Retinal pigment epithelial cell (primary cell): ENCODE results near the gene NR6A1.

Experiments
- DNase-seq: peaks from one replicate; pipeline ENCODE4 v3.0.0-alpha.2; 2010; ENCODE audit warnings: low read depth
- H3K4me3 ChIP-seq: 2 replicates; pipeline ENCODE4 v1.5.1; 2011; ENCODE audit warnings: mild to moderate bottlenecking, low read length, control low read depth, moderate library complexity
- CTCF ChIP-seq: conservative IDR thresholded peaks from 2 replicates; pipeline ENCODE4 v1.5.1; 2011; ENCODE audit warnings: low read depth, low read length, control low read depth, inconsistent platforms

Gene NR6A1

DNA sequence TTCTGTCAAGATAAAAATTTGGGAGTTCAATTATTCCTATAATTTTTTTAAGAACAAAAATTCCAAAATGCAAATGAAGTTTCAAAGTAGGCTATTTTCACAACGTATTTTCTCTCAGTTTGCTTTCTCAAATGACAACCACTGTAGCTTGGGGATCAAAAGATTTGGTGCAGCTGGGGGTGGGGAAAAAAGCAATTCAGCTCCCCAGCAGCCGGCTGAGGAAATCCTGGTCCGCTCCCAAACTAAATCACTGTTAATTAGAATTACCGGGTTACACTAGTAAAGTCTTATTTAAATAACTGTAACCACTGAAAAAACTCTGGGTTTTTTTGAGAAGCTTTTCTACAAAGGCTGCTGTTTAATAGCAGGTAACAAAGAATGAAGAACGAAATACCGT lies 5.7 kb downstream of the NR6A1 start:
- no peak for TF ChIP-seq CTCF
- no peak for DNase-seq
- H3K4me3 ChIP-seq, result no peak overlapping the region

GRCh38 chr9:124764774-124765438 lies 6.2 kb downstream of the NR6A1 start:
- H3K4me3 ChIP-seq, result no peak overlapping the region
- no peak for DNase-seq
- peak; percentile 39 for TF ChIP-seq CTCF

DNA sequence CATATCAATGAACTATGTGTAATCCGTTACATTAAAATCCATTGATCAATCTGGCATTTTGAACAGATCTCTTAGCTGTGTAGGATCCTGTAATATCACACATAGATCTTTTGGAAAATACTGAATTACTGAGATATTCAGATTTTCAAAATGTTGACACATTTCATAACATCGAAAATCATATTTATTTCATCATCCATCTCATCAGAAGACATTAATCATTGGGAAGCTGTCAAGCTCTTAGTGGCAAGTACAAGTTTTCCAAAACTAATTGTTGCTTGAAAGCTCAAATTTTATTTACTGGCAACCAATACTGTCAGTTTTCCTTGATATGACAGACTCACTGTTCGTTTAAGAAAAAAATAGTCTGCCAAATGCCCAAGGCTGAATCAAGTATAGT lies 8.5 kb downstream of the NR6A1 start:
- no peak for DNase-seq
- no peak overlapping the region for H3K4me3 ChIP-seq
- TF ChIP-seq CTCF, result no peak

DNA sequence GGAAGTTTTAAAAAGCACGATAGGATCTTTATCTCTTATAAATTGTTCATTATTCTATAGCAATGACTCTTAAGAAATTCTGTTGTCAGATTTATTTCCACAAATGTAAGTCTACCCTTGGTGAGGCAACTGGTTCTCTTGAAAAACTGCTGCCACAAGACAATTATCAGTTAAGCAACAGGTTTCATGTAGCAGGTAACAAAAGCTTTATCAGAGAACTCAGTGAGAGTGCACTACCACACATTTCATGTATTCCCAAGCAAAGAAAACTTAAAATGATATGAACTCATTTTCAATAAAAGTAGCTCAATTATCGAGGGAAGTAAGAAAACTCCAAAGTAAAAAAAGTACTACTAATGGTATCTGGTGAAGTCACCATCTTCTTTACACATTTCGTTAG lies 9.4 kb downstream of the NR6A1 start:
- DNase-seq, result no peak

GRCh38 chr9:124761196-124761595 lies 9.9 kb downstream of the NR6A1 start:
- H3K4me3 ChIP-seq, result no peak overlapping the region
- no peak for DNase-seq
- no peak for TF ChIP-seq CTCF

More for the DNA sequence above, 9.4 kb downstream of the NR6A1 start:
- H3K4me3 ChIP-seq, result no peak overlapping the region
- TF ChIP-seq CTCF, result no peak

DNA sequence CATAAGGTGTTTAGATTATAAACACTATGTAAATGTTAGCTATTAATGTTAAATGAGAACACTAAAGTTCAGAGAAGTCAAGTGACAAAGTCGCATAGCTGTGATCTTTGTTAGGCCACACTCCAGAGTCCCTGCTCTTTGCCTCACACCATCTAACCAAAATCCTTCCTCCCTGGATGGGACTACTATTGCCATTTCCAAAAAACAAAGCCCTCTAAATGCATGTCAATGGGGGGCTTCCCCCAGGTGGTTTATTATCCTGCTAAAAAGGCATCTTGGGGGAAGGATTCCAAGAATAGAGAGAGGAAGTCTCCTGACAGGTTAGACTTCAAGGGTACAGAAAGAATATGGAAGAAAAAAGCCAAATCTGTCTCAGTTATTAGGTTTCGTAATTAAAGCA lies 10.4 kb downstream of the NR6A1 start:
- no peak for TF ChIP-seq CTCF
- DNase-seq, result no peak
- H3K4me3 ChIP-seq, result no peak overlapping the region

- TF ChIP-seq CTCF, result no peak
- H3K4me3 ChIP-seq, result no peak overlapping the region
- no peak for DNase-seq
These were observed 11.8 kb downstream of the NR6A1 start for GRCh38 chr9:124759327-124759726.
